H54 (cell line): Measurements from ENCODE around the gene ZCWPW1.

Experiments used
- DNase-seq: peaks from one replicate; pipeline ENCODE4 v3.0.0; 2011; ENCODE audit warnings: low spot score, mixed read lengths; ENCODE audit not compliant: insufficient read length
- FAIRE-seq: peaks from 3 replicates; lab custom pipeline; 2011; peaks lifted over from hg19 to GRCh38; lab: Jason Lieb, UNC
- POLR2A ChIP-seq: IDR thresholded peaks from 2 replicates; pipeline ENCODE4 v1.6.1; 2011; ENCODE audit warnings: low read depth, mild to moderate bottlenecking, low read length

ZCWPW1 gene, protein sequence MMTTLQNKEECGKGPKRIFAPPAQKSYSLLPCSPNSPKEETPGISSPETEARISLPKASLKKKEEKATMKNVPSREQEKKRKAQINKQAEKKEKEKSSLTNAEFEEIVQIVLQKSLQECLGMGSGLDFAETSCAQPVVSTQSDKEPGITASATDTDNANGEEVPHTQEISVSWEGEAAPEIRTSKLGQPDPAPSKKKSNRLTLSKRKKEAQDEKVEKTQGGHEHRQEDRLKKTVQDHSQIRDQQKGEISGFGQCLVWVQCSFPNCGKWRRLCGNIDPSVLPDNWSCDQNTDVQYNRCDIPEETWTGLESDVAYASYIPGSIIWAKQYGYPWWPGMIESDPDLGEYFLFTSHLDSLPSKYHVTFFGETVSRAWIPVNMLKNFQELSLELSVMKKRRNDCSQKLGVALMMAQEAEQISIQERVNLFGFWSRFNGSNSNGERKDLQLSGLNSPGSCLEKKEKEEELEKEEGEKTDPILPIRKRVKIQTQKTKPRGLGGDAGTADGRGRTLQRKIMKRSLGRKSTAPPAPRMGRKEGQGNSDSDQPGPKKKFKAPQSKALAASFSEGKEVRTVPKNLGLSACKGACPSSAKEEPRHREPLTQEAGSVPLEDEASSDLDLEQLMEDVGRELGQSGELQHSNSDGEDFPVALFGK

DNA sequence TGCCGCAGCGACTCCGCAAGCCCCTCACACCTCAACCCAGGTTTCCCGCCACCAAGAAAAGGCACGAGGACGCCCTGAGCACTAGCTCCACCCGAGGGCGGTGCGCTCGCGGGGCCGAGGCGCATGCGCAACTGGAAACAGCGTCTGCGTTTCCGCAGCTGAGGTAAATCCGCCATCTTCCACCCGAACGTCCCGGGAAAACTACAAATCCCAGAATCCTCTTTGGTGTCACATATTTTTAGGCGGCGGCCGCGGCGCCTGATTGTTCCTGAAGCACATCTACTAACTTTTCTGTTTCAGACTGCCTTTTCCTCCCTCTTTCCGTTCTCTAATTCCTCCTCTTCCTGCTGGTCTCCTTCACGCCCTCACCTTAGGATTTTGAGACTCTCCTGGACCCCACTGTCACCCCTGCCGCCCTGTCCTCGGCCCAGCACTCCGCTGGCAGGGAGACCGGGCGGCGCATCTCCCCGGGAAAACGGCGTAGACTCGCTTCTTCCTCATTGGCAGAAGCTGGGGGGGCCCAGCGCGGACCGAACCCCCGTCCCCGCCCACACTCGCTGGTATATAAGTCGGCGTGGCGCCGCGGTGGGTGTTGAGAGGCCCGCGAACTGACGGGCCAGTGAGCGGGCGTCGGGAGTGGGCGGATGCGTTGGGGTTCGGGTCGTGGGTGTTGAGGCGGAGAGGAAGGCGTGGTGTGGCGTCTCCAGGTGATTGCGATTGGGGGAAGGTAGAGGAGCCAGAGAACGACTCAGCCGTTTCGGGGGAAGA, at the start of gene ZCWPW1:
Gene ZCWPW1, minus strand, starts transcription at position 505 of the 768 bp plus-strand sequence. CDS start 8,054 bp downstream, outside the sequence.
- peak; percentile 23 for FAIRE-seq

DNA sequence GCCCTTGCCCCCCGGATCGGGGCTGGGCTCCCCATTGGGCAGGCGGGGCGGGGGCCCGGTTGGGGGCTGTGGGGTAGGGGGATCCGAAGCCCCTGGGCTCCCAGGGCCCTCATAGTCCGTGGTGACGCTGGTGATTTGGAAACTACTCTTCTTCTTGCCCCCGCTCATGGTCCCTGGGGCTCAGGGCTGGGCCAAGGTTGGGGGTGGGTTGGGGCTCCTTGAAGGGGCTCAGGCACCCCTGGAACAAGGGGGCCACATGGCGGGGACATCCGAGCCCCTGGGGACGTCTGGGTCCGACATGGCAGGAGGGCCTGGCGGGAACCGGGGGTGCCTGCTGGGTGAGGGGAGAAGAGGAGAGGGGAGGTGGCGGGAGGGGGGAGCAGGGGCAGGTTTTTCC, 49.4 kb upstream of the ZCWPW1 start:
- no peak for TF ChIP-seq POLR2A
- no peak for DNase-seq
- no peak for FAIRE-seq

More for the DNA sequence above, at the start of gene ZCWPW1:
- peak; percentile 100 for TF ChIP-seq POLR2A
- DNase-seq: peak; percentile 87

DNA sequence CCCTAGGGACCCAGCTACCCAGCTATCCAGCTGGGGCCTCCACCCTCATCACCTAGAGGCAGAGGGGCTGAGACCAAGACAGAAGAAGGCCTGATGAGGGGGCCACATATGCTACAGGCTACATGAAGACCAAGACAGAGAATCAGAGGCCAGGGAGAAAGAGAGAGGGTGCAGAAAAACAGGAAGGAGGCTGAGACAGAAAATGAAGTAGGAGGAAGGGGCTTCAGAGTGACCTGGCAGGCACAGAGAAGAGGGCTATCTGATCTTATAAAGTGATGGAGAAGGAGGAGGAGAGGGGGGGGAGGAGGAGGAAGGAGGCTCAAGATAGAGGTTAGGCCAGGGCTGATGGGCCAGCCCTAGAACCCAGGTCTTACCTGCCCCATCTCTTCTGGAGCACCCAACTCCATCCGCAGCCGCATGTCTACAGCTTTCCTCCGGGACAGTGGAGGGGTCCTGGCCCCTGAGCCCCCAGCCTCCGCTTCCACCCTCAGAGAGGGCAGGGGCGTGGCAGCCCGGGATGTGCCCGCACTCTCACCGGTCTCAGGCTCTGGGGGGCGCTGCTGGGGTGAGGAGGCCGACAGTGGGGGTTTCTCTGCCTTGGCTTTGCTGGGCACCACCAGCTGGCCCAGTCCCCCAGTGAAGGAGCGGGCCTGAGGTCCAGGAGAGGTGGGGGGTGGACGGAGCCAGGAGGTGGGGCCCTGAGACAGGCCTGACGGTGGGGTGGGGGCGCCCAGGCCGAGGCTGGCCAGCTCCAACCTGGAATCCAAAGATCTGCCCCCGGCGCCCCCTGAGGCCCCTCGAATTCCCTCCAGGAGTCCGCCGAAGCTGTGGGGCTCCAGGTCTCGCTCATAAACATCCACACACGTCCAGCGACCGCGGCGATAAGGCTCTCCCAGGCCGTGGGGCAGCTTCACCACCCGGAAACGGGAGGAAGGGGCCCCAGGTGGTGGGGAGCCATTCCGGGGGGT, 48.7 kb upstream of the ZCWPW1 start:
- TF ChIP-seq POLR2A: no peak
- no peak for FAIRE-seq
- no peak for DNase-seq

DNA sequence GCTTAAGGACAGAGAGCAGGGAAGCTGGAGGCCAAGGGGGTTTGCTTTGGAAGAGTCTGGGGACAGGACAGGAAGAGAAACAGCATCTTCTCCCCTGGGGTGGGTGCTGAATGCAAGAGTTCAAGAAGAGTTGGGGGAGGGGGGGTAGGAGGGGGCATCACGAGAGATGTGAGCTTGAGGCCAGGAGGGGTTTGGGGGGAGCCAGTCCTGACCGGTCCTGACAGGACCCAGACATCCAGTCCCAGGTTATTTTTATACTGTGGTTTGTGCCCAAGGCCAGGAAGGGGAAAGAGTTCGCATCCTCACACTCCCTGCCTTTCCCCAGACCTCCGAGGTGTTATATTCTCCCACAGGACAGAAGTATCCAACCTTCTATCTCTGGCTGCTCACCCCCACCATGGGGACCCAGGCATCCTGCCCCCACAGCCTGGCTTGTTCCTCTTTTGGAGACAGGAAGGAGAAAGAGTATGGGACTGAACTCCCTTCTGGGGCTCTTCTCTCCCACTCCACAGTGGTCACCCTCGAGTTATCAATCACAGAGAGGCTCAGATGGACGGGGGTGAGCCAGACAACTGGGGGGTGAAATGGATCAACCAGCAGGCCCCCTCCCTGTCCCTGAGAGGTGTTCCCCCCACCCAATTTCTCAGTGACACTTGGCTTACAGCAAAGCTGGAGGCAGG, 47.7 kb upstream of the ZCWPW1 start:
- DNase-seq: no peak
- no peak for TF ChIP-seq POLR2A
- no peak for FAIRE-seq

DNA sequence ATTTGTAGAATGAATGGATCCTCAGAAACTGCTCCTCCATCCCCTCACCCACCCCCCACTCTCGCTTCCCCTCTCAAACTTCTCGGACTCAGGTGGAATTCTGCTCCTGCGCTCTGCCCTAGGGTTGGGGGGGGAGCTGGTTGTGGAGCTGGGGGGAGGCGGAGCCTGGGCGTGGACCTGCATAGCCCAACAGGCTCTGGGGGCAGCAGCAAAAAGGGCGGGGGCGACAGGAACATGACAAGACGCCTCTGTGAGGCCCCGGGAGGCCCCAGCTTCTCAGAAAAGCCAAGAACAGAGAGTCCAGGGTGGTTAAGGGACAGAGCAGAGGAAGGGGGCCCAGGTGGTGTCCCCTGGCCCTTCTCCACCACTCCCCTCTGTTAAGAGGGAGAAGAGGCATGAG, 47.0 kb upstream of the ZCWPW1 start:
- FAIRE-seq (no peak), DNase-seq (no peak)
- TF ChIP-seq POLR2A: no peak

DNA sequence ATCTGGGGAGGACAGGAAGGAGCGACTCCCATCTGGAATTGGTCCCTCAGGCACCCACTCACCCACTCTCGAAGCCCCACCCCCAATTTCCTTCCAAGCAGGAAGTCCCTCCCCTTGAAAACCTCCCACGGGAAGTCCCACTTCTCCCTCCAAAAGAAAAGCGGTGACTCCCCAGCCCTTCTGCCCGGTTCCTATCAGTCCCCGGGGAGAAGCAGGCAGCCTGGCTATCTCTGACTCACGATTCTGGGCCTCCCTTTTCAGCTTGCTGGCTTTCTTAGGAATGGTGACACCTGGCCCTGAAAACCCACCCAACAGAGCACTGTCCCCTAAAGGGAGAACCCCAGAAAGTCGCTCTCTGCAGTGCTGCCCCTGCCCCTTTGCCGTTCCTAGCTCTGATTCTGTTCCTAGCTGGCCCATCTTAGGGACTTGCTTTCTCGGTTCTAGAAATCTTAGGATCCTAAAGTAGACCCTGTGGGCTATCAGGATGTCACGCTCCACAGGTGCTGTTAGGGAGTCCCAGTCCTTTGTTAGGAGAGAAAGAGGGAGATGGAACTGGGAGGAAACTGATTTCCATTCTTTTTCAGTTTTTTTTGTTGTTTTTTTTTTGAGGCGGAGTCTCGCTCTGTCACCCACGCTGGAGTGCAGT, 44.5 kb upstream of the ZCWPW1 start:
- DNase-seq (no peak), FAIRE-seq (no peak)
- TF ChIP-seq POLR2A: no peak

DNA sequence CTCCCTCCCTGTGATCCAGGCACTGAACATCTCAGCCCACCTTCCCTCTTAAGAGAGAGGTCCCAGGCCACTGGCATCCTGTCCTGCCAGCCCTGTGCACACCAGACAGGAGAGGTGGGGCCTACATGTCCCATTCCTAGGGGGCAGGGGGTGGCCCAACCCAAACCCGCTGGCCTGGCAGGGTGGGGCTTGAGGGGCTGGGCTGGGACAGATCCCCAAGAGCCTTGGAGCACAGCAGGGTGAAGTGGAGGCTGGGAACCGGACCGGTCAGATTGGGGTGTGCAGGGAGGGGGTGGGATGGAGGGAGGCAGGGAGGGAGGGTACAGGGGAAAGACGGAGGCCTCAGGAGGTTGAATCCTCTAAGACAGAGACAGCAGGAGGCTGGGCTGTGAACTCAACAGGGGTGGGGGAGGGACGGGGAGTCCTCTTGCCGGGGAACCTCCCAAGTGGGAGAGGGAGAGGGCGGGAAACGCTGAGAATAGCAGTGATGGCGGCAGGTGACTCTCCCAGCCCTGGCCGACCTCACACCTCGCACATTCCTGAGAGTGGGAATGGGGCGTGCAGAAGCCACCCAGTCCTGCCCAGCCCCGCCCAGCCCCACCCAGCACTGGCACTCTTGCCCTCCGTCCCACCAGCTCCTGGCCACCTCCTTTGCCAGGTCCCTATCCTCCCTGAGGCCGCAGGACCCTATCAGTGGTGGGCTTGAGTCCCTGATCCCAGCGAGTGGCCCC, 43.8 kb upstream of the ZCWPW1 start:
- DNase-seq (no peak), FAIRE-seq (no peak)
- no peak for TF ChIP-seq POLR2A

DNA sequence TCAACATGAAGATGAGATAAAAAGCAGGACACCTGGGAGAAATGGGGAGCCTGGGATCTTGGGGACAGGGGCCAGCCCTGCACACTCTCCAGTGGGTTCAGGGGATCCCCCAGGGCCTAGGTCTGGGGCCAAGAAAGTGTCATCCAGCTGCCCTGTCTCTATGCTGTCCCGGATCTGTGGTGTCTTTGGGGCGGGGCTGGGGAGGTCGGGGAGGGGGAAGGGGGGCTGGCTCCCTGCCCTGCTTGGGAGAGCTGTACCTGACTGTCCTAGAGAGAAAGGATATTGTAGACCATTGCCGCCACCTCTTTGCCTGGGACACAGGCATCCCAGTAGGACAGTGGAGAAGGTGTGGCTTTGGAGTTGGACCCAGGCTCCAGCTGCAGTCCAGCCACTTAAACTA, 42.5 kb upstream of the ZCWPW1 start:
- FAIRE-seq: no peak
- TF ChIP-seq POLR2A: no peak
- no peak for DNase-seq

DNA sequence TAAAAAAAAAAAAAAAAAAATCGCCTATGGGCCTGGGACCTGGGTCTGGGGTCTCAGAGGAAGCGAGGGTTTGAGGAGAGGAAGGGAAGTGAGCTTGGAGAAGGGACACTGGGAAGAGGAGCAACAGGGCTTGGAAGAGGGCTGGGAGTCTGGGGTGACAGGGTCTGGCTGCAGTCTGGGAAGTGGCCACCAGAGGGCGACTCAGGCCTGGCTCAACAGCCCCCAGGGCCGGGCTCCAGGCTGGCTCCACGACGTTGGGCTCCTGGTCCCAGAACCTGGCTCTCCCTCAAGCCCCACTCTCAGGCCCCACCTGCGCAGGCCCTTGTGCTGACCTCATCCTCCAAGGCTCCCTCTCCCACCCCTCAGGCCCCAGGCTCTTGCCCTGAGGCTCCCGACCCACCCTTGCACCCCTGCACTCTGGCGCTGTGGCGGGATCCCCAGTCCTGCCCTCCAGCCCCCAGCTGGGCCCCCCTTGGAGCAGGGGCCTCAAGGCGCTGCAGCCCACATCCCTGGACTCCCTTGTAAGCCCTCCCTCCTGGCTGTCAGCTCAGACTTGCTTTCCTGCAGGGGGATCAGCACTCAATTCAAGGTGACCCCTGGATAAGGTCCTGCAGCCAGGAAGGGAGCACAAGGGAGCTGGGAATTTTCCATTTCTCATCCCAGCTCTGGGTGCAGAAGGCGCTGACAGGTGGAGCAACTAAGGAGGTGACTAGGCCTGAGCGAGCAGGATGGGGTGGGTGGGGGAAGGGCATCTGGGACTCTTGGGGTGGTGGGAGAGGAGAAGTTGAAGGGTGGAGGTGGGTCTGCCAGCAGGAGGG, 40.9 kb upstream of the ZCWPW1 start:
- no peak for TF ChIP-seq POLR2A
- FAIRE-seq (no peak), DNase-seq (peak; percentile 85)

DNA sequence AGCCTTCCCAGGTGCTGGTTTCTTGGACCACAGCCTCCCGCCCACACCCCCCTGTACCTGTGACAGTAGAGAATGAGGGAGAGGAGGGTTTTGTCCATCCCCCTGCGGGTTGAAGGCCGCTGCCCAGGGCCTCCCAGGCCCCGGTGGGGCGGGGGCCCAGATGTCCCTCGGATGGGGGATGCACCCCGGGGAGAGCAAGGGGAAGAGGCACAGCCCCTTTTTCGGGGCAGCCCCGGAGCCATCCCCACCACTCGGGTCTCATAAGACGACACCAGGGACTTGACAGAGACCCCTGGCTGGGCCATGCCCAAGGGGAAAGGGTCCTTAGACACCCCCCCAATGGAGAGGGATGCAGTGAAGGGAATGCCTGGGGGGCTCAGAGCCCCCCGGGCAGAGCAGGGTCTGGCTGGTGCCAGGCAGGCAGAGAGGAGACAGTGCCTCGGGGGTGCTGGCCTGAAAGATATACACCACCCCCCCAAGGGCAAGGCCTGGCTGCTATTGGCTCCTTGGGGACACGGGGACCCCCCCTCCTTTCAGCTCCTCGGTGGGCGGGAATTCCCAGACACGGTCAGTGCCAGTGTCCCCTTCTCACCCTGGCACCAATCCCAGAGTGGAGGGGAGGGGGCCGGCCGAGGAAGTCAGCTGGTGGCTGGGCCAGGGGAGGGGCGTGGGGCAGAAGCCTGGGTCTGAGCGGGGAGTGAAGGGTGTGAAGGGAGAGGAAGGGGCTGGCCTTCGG, 39.3 kb upstream of the ZCWPW1 start:
- no peak for DNase-seq
- TF ChIP-seq POLR2A: no peak
- FAIRE-seq: no peak
